HEK293 (cell line): ENCODE results near the gene ZBTB8A.

Experiments used
- CTCF ChIA-PET: fragments of 350-600 bp; formaldehyde crosslinking; extraction: SDS; loops from one replicate; lab custom pipeline; 2021; ENCODE audit warnings: antibody characterized with exemption; lab: Yijun Ruan, JAX
- POLR2A ChIA-PET: fragments of 300-600 bp; formaldehyde crosslinking; extraction: SDS; loops from one replicate; lab custom pipeline; 2020; ENCODE audit warnings: antibody characterized with exemption, inconsistent platforms; lab: Yijun Ruan, JAX
- H3K27ac ChIP-seq: fragments of 200-500 bp; sonication (Bioruptor generic); 2 replicates; pipeline ENCODE4 v1.5.1; 2014; ENCODE audit warnings: low read depth, low read length, control low read depth, inconsistent platforms; ENCODE audit errors: extremely low read depth
- H3K36me3 ChIP-seq, 2 experiments: fragments of 200-500 bp in 1 of 2; sonication (Bioruptor generic) in 1 of 2; 1 replicate in 1 of 2; 2 replicates in 1 of 2; pipeline ENCODE4 v1.5.1; 2014 to 2017; ENCODE audit warnings: inconsistent platforms in 2 of 2, low read length in 2 of 2; ENCODE audit not compliant: control insufficient read depth in 2 of 2, insufficient read depth in 1 of 2
- H3K4me1 ChIP-seq: fragments of 200-500 bp; sonication (Bioruptor generic); 2 replicates; pipeline ENCODE4 v1.5.1; 2014; ENCODE audit warnings: mild to moderate bottlenecking, low read length, inconsistent platforms; ENCODE audit not compliant: control insufficient read depth, insufficient read depth
- H3K4me3 ChIP-seq: 2 replicates; pipeline ENCODE4 v1.5.1; 2011; ENCODE audit warnings: low read depth, mild to moderate bottlenecking, control low read depth, low read length, moderate library complexity
- H3K9me3 ChIP-seq: fragments of 200-500 bp; sonication (Bioruptor generic); 2 replicates; pipeline ENCODE4 v1.5.1; 2014; ENCODE audit warnings: low read depth, low read length, inconsistent platforms; ENCODE audit not compliant: control insufficient read depth, insufficient read depth
- CTCF ChIP-seq: fragments of 450-650 bp; formaldehyde crosslinking; IDR thresholded peaks from 2 replicates; pipeline ENCODE4 v1.5.1; 2016; ENCODE audit warnings: missing biosample characterization, missing genetic modification characterization
- GLI4 ChIP-seq: fragments of 450-650 bp; formaldehyde crosslinking; IDR thresholded peaks from 2 replicates; pipeline ENCODE4 v1.5.1; 2016; ENCODE audit warnings: missing biosample characterization, missing genetic modification characterization
- GLIS1 ChIP-seq: fragments of 450-650 bp; formaldehyde crosslinking; IDR thresholded peaks from 2 replicates; pipeline ENCODE4 v1.5.1; 2016; ENCODE audit warnings: missing biosample characterization, missing genetic modification characterization
- IKZF3 ChIP-seq: fragments of 450-650 bp; IDR thresholded peaks from 2 replicates; pipeline ENCODE4 v1.5.0; 2018; ENCODE audit warnings: missing biosample characterization, mild to moderate bottlenecking, missing genetic modification characterization, moderate library complexity
- INSM2 ChIP-seq: fragments of 450-650 bp; formaldehyde crosslinking; IDR thresholded peaks from 2 replicates; pipeline ENCODE4 v1.5.1; 2016; ENCODE audit warnings: missing biosample characterization, missing genetic modification characterization
- KLF7 ChIP-seq: fragments of 450-650 bp; formaldehyde crosslinking; IDR thresholded peaks from 2 replicates; pipeline ENCODE4 v1.5.1; 2016; ENCODE audit warnings: missing biosample characterization, missing genetic modification characterization, borderline replicate concordance
- MEIS1 ChIP-seq: sonication (generic); formaldehyde crosslinking; IDR thresholded peaks from 2 replicates; pipeline ENCODE4 v1.8.1; 2022; ENCODE audit warnings: missing genetic modification reagents, mild to moderate bottlenecking, borderline replicate concordance
- MZF1 ChIP-seq: fragments of 450-650 bp; formaldehyde crosslinking; IDR thresholded peaks from 2 replicates; pipeline ENCODE4 v1.5.1; 2017; ENCODE audit warnings: missing biosample characterization, missing genetic modification characterization, borderline replicate concordance
- OVOL3 ChIP-seq: fragments of 450-650 bp; formaldehyde crosslinking; IDR thresholded peaks from 2 replicates; pipeline ENCODE4 v1.5.1; 2016; ENCODE audit warnings: missing biosample characterization, missing genetic modification characterization
- PRDM6 ChIP-seq: fragments of 450-650 bp; formaldehyde crosslinking; IDR thresholded peaks from 2 replicates; pipeline ENCODE4 v1.5.1; 2017; ENCODE audit warnings: missing biosample characterization, missing genetic modification characterization
- SCRT2 ChIP-seq: fragments of 450-650 bp; formaldehyde crosslinking; IDR thresholded peaks from 2 replicates; pipeline ENCODE4 v1.5.1; 2016; ENCODE audit warnings: missing biosample characterization, missing genetic modification characterization
- ZBTB17 ChIP-seq: fragments of 450-650 bp; formaldehyde crosslinking; IDR thresholded peaks from 2 replicates; pipeline ENCODE4 v1.5.1; 2016; ENCODE audit warnings: missing biosample characterization, missing genetic modification characterization
- ZBTB26 ChIP-seq: fragments of 450-650 bp; formaldehyde crosslinking; optimal IDR thresholded peaks from 2 replicates; pipeline ENCODE3; 2016; ENCODE audit warnings: missing biosample characterization, mild to moderate bottlenecking, missing genetic modification characterization
- ZEB2 ChIP-seq: fragments of 450-650 bp; formaldehyde crosslinking; IDR thresholded peaks from 2 replicates; pipeline ENCODE4 v1.5.1; 2016; ENCODE audit warnings: missing biosample characterization, missing genetic modification characterization
- ZIC2 ChIP-seq: fragments of 450-650 bp; formaldehyde crosslinking; IDR thresholded peaks from 2 replicates; pipeline ENCODE4 v1.5.1; 2016; ENCODE audit warnings: missing biosample characterization, missing genetic modification characterization
- ZNF2 ChIP-seq: fragments of 450-650 bp; formaldehyde crosslinking; IDR thresholded peaks from 2 replicates; pipeline ENCODE4 v1.5.1; 2016; ENCODE audit warnings: missing biosample characterization, missing genetic modification characterization
- ZNF335 ChIP-seq: fragments of 450-650 bp; formaldehyde crosslinking; conservative IDR thresholded peaks from 2 replicates; pipeline ENCODE4 v1.5.1; 2016; ENCODE audit warnings: missing biosample characterization, missing genetic modification characterization
- ZNF37A ChIP-seq: fragments of 450-650 bp; IDR thresholded peaks from 2 replicates; pipeline ENCODE4 v1.5.1; 2018; ENCODE audit warnings: missing biosample characterization, missing genetic modification characterization
- ZNF394 ChIP-seq: fragments of 450-650 bp; formaldehyde crosslinking; IDR thresholded peaks from 2 replicates; pipeline ENCODE4 v1.5.1; 2016; ENCODE audit warnings: missing biosample characterization, missing genetic modification characterization, mild to moderate bottlenecking, moderate library complexity, borderline replicate concordance
- ZNF398 ChIP-seq: fragments of 450-650 bp; formaldehyde crosslinking; IDR thresholded peaks from 2 replicates; pipeline ENCODE4 v1.5.1; 2017; ENCODE audit warnings: missing biosample characterization, missing genetic modification characterization
- ZNF501 ChIP-seq: fragments of 450-650 bp; formaldehyde crosslinking; IDR thresholded peaks from 2 replicates; pipeline ENCODE4 v1.5.1; 2016; ENCODE audit warnings: missing biosample characterization, missing genetic modification characterization
- ZNF561 ChIP-seq: fragments of 450-650 bp; IDR thresholded peaks from 2 replicates; pipeline ENCODE4 v1.5.1; 2018; ENCODE audit warnings: missing biosample characterization, missing genetic modification characterization, borderline replicate concordance
- ZNF629 ChIP-seq: fragments of 450-650 bp; formaldehyde crosslinking; IDR thresholded peaks from 2 replicates; pipeline ENCODE4 v1.5.1; 2017; ENCODE audit warnings: missing biosample characterization, missing genetic modification characterization
- ZNF639 ChIP-seq: fragments of 450-650 bp; formaldehyde crosslinking; IDR thresholded peaks from 2 replicates; pipeline ENCODE4 v1.5.1; 2016; ENCODE audit warnings: missing biosample characterization, missing genetic modification characterization
- ZNF677 ChIP-seq: fragments of 450-650 bp; IDR thresholded peaks from 2 replicates; pipeline ENCODE4 v1.5.0; 2018; ENCODE audit warnings: missing biosample characterization, mild to moderate bottlenecking, missing genetic modification characterization, moderate library complexity
- ZNF791 ChIP-seq: fragments of 450-650 bp; formaldehyde crosslinking; IDR thresholded peaks from 2 replicates; pipeline ENCODE4 v1.5.1; 2016; ENCODE audit warnings: missing biosample characterization, missing genetic modification characterization
- ZNF837 ChIP-seq: fragments of 450-650 bp; formaldehyde crosslinking; IDR thresholded peaks from 2 replicates; pipeline ENCODE4 v1.5.1; 2016; ENCODE audit warnings: missing biosample characterization, missing genetic modification characterization

The ZBTB8A gene

GRCh38 chr1:32612189-32612881 lies 73.1 kb downstream of the ZBTB8A start (continued):
- no peak for TF ChIP-seq SCRT2 (tag by site-specific recombination)
- TF ChIP-seq ZNF398 (tag by site-specific recombination), result no peak
- TF ChIP-seq ZNF561 (tag by site-specific recombination), result peak; percentile 58; the same call in 1 of the 2 replicates
- no peak for TF ChIP-seq ZNF37A (tag by site-specific recombination)
- 0 out of 2 replicates have a peak, but pooled peaks have one; percentile 5 for TF ChIP-seq OVOL3 (tag by site-specific recombination)
- TF ChIP-seq ZNF629 (tag by site-specific recombination), result peak; percentile 74
- TF ChIP-seq CTCF, result no peak
- peak; percentile 37 for TF ChIP-seq INSM2 (tag by site-specific recombination)
- TF ChIP-seq ZBTB26 (tag by site-specific recombination), result peak; percentile 28
- TF ChIP-seq ZNF335 (tag by site-specific recombination), result peak; percentile 70
- TF ChIP-seq ZNF837 (tag by site-specific recombination), result no peak
- peak; percentile 44; the same call in 1 of the 2 replicates for TF ChIP-seq ZNF639
- no peak for TF ChIP-seq ZNF677 (tag by site-specific recombination)
- TF ChIP-seq MEIS1 (CRISPR knock-in tag), result no peak
- 0 out of 2 replicates have a peak, but pooled peaks have one; percentile 44 for TF ChIP-seq ZNF394
- TF ChIP-seq ZEB2, result peak; percentile 31
- peak; percentile 27; the same call in 1 of the 2 replicates for TF ChIP-seq KLF7
- TF ChIP-seq ZNF501 (tag by site-specific recombination), result peak; percentile 73; the same call in 1 of the 2 replicates

- Histone ChIP-seq H3K36me3 (no peaks in the 10 kb centered on the region), H3K27ac (no peak overlapping the region), H3K9me3 (no peaks in the 10 kb centered on the region), H3K4me1 (no peaks in the 10 kb centered on the region), H3K4me3 (no peak overlapping the region)
- CTCF ChIA-PET, result no interaction called here
- peak; percentile 58; the same call in 1 of the 2 replicates for TF ChIP-seq ZIC2 (tag by site-specific recombination)
- no peak for TF ChIP-seq ZNF2
- TF ChIP-seq ZNF791 (tag by site-specific recombination), result no peak
- TF ChIP-seq GLIS1, result peak; percentile 62
- peak; percentile 58 for TF ChIP-seq PRDM6 (tag by site-specific recombination)
- TF ChIP-seq MZF1 (tag by site-specific recombination), result peak; percentile 98
- TF ChIP-seq GLI4 (tag by site-specific recombination), result no peak
- peak; percentile 56; the same call in 1 of the 2 replicates for TF ChIP-seq ZBTB17 (tag by site-specific recombination)
- TF ChIP-seq IKZF3, result 0 out of 2 replicates have a peak, but pooled peaks have one; percentile 18
- TF ChIP-seq, all 188 proteins: peak for 6
- POLR2A ChIA-PET, result interaction anchor here (0.6 to 1.5 kb wide), 3 partner anchors 11 to 149 kb away, joined by 3 to 4 read pairs (median 4); partner anchors contain the start of genes RBBP4 and ZBTB8B
Measured at GRCh38 chr1:32613472-32613871, 74.2 kb downstream of the ZBTB8A start.
